Germinal center (tissue), 1 donor: ENCODE data around the gene TRIM10.
A peak's percentile ranks its signal among the peaks of the same experiment; 100 is the strongest.
"Not testable (repeated sequence)": the region's sequence is repeated elsewhere in the genome, so short reads cannot be mapped to it uniquely, and the experiment has no call there.

Source experiments
- DNase-seq: peaks from one replicate; pipeline ENCODE4 v3.0.0; 2012; ENCODE audit warnings: mixed read lengths, low spot score

TRIM10 gene

GRCh38 chr6:30172681-30173080 is 11.7 kb upstream of the TRIM10 start:
- no peak for DNase-seq

- DNase-seq: no peak
Observed at GRCh38 chr6:30171677-30172471, 10.9 kb upstream of the TRIM10 start.

- peak; percentile 42 for DNase-seq
Observed at GRCh38 chr6:30169658-30170614, 8.9 kb upstream of the TRIM10 start.

GRCh38 chr6:30168741-30169140 is 7.7 kb upstream of the TRIM10 start:
- DNase-seq: no peak

- DNase-seq: no peak
Observed at GRCh38 chr6:30167101-30167500, 6.1 kb upstream of the TRIM10 start.

- DNase-seq: not testable (repeated sequence)
Observed at GRCh38 chr6:30165238-30165637, 4.2 kb upstream of the TRIM10 start.

GRCh38 chr6:30164714-30165113 is 3.7 kb upstream of the TRIM10 start:
- no peak for DNase-seq

GRCh38 chr6:30163918-30164654 is 3.1 kb upstream of the TRIM10 start:
- DNase-seq: no peak

- no peak for DNase-seq
Observed at GRCh38 chr6:30163090-30163917, 2.3 kb upstream of the TRIM10 start, which contains the start of gene TRIM15. Gene TRIM15 (plus strand): TSS chr6:30163546. CDS start chr6:30163685, 139 bp downstream.

- no peak for DNase-seq
Observed at GRCh38 chr6:30162265-30163089, 1.5 kb upstream of the TRIM10 start.

- DNase-seq: no peak
Observed at GRCh38 chr6:30160008-30160784, 815 bp downstream of the TRIM10 start.

GRCh38 chr6:30158475-30159040 is 2.5 kb downstream of the TRIM10 start:
- DNase-seq: no peak

- DNase-seq: no peak
Observed at GRCh38 chr6:30157999-30158398, 3.0 kb downstream of the TRIM10 start.

GRCh38 chr6:30157581-30157980 is 3.4 kb downstream of the TRIM10 start:
- DNase-seq: no peak

GRCh38 chr6:30156774-30157173 is 4.2 kb downstream of the TRIM10 start:
- DNase-seq: no peak

GRCh38 chr6:30156262-30156599 is 4.8 kb downstream of the TRIM10 start:
- no peak for DNase-seq

- no peak for DNase-seq
Observed at GRCh38 chr6:30155520-30156261, 5.3 kb downstream of the TRIM10 start.

- DNase-seq: no peak
Observed at GRCh38 chr6:30154709-30155519, 6.1 kb downstream of the TRIM10 start.
